GM21528 (cell line): ENCODE data around the gene AMIGO3.
"Not testable (repeated sequence)": the region's sequence is repeated elsewhere in the genome, so short reads cannot be mapped to it uniquely, and the experiment has no call there.

Experiments
- ATAC-seq: cut with Tn5 transposase; IDR thresholded peaks from one replicate; pipeline ENCODE4 v1.9.1; 2021; ENCODE audit warnings: mild to moderate bottlenecking, moderate library complexity; ENCODE audit not compliant: unreplicated experiment, low FRiP score

Gene AMIGO3

GRCh38 chr3:49712631-49713317 is 6.7 kb downstream of the AMIGO3 start:
- ATAC-seq = no peak

GRCh38 chr3:49712166-49712565 is 7.3 kb downstream of the AMIGO3 start:
- ATAC-seq = no peak

GRCh38 chr3:49711489-49711888 is 8.0 kb downstream of the AMIGO3 start:
- ATAC-seq = no peak

- no peak for ATAC-seq
These were observed 9.6 kb downstream of the AMIGO3 start for GRCh38 chr3:49709852-49710251.

- no peak for ATAC-seq
These were observed 12.4 kb downstream of the AMIGO3 start for GRCh38 chr3:49707113-49707480.

- ATAC-seq = no peak
These were observed 12.9 kb downstream of the AMIGO3 start for GRCh38 chr3:49706456-49707112.

- ATAC-seq = no peak
These were observed 14.0 kb downstream of the AMIGO3 start for GRCh38 chr3:49705390-49705960.

GRCh38 chr3:49704629-49705028 is 14.9 kb downstream of the AMIGO3 start:
- no peak for ATAC-seq

- ATAC-seq = no peak
These were observed 15.5 kb downstream of the AMIGO3 start for GRCh38 chr3:49703956-49704355.

- no peak for ATAC-seq
These were observed 16.0 kb downstream of the AMIGO3 start for GRCh38 chr3:49703443-49703927.

- no peak for ATAC-seq
These were observed 16.8 kb downstream of the AMIGO3 start for GRCh38 chr3:49702672-49703071.

GRCh38 chr3:49701388-49702077 is 18.0 kb downstream of the AMIGO3 start:
- ATAC-seq = no peak

- ATAC-seq = no peak
These were observed 18.9 kb downstream of the AMIGO3 start for GRCh38 chr3:49700453-49701128.

- ATAC-seq = no peak
These were observed 19.5 kb downstream of the AMIGO3 start for GRCh38 chr3:49700014-49700413.

- ATAC-seq = no peak
These were observed 20.1 kb downstream of the AMIGO3 start for GRCh38 chr3:49699281-49699979.

- ATAC-seq = not testable (repeated sequence)
These were observed 24.0 kb downstream of the AMIGO3 start for GRCh38 chr3:49695350-49696015.

GRCh38 chr3:49694409-49695070 is 24.9 kb downstream of the AMIGO3 start:
- ATAC-seq = not testable (repeated sequence)

GRCh38 chr3:49691481-49691880 is 28.0 kb downstream of the AMIGO3 start:
- ATAC-seq = not testable (repeated sequence)

GRCh38 chr3:49690856-49691255 is 28.6 kb downstream of the AMIGO3 start:
- ATAC-seq = not testable (repeated sequence)
